WERI-Rb-1 (cell line): Measurements from ENCODE around the gene TBC1D1.

Source experiments
- DNase-seq: peaks from one replicate; pipeline ENCODE4 v3.0.0-alpha.2; 2020
- H3K27ac ChIP-seq: fragments of 250-450 bp; sonication (Bioruptor Pico); 2 replicates; pipeline ENCODE4 v1.5.1; 2020; ENCODE audit warnings: mild to moderate bottlenecking, moderate library complexity
- H3K27me3 ChIP-seq: fragments of 250-450 bp; sonication (Bioruptor Pico); 2 replicates; pipeline ENCODE4 v1.5.1; 2021; ENCODE audit warnings: mild to moderate bottlenecking, low read depth, moderate library complexity; ENCODE audit not compliant: insufficient read depth, severe bottlenecking
- H3K36me3 ChIP-seq: fragments of 250-450 bp; sonication (Bioruptor Pico); 2 replicates; pipeline ENCODE4 v1.5.1; 2020; ENCODE audit warnings: mild to moderate bottlenecking, moderate library complexity
- H3K4me3 ChIP-seq: 2 replicates; pipeline ENCODE4 v1.5.1; 2011; ENCODE audit warnings: low read depth, mild to moderate bottlenecking, control low read depth, low read length
- H3K9me3 ChIP-seq: fragments of 250-450 bp; sonication (Bioruptor Pico); 2 replicates; pipeline ENCODE4 v1.5.1; 2021; ENCODE audit warnings: mild to moderate bottlenecking, moderate library complexity; ENCODE audit not compliant: severe bottlenecking
- CTCF ChIP-seq: IDR thresholded peaks from 2 replicates; pipeline ENCODE4 v1.5.1; 2011; ENCODE audit warnings: low read depth, mild to moderate bottlenecking, control low read depth, inconsistent platforms, low read length

Gene TBC1D1

GRCh38 chr4:38138363-38138762 lies 247.5 kb downstream of the TBC1D1 start:
- Histone ChIP-seq H3K36me3 (peaks cover 21% of the 10 kb centered on the region), H3K9me3 (no peaks in the 10 kb centered on the region), H3K4me3 (no peak overlapping the region), H3K27me3 (no peaks in the 10 kb centered on the region), H3K27ac (no peak overlapping the region)
- no peak for TF ChIP-seq CTCF
- no peak for DNase-seq

DNA sequence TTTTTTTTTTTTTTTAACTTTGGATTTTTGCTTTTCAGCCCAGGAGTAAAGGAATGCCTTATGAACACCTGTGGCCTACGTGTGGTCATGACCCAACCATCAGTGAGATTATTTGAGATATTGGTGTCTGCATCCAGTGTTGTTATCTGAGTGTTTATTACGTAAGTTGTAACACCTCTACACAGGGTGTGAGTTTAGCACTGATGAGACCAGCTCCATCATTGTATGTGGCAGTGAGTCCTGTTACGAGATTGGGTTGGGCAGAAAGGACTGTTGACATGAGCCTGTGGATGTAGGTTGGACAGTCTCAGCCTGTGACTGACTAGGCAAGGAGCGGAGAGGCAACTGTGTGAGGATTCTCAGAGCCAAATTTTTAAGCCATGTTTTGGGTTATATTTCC lies 248.3 kb downstream of the TBC1D1 start:
- Histone ChIP-seq H3K36me3 (peaks cover 15% of the 10 kb centered on the region), H3K27me3 (no peaks in the 10 kb centered on the region), H3K4me3 (no peak overlapping the region), H3K27ac (no peak overlapping the region), H3K9me3 (no peaks in the 10 kb centered on the region)
- no peak for TF ChIP-seq CTCF
- DNase-seq: no peak

- peaks cover 11% of the 10 kb centered on the region for H3K36me3 ChIP-seq
- H3K27ac ChIP-seq: no peak overlapping the region
- no peak for DNase-seq
Measured at GRCh38 chr4:38140643-38141203, 249.8 kb downstream of the TBC1D1 start.

GRCh38 chr4:38141808-38142500 lies 251.1 kb downstream of the TBC1D1 start:
- Histone ChIP-seq H3K27ac (no peak overlapping the region), H3K4me3 (no peak overlapping the region), H3K36me3 (peaks cover 11% of the 10 kb centered on the region), H3K9me3 (no peaks in the 10 kb centered on the region), H3K27me3 (no peaks in the 10 kb centered on the region)
- TF ChIP-seq CTCF: no peak
- no peak for DNase-seq

More at GRCh38 chr4:38140643-38141203, 249.8 kb downstream of the TBC1D1 start:
- Histone ChIP-seq H3K9me3 (no peaks in the 10 kb centered on the region), H3K27me3 (no peaks in the 10 kb centered on the region), H3K4me3 (no peak overlapping the region)
- TF ChIP-seq CTCF: no peak

DNA sequence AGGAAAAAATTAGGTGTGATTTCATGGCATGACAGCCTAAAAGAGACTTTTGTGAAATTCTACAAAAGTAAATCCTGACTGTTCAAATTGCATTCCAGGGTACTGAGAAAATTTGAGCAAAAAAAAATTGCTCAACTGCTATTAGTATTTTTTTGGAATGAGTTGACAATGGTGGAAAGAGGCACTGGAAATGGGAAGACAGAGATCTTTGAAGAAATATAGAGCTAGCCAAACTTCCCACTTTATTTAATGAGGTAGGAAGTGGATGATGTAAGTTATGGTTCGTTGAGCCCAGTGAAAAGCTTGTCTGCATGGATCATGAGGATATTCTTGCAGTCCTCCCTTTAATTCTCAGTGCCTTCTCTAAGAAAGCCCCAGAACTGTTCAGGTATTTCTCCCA lies 253.1 kb downstream of the TBC1D1 start:
- Histone ChIP-seq H3K27me3 (no peaks in the 10 kb centered on the region), H3K36me3 (no peaks in the 10 kb centered on the region), H3K27ac (no peak overlapping the region), H3K4me3 (no peak overlapping the region), H3K9me3 (no peaks in the 10 kb centered on the region)
- DNase-seq: no peak
- TF ChIP-seq CTCF: no peak
